ENCODE measurements around the gene NAIF1. TPM values are rescaled to one million over a fixed set of nuclear protein-coding genes. Genes with fewer than 3 reads are reported as not detected.

The NAIF1 gene
- total and polyA plus RNA-seq, 10 of the 15 experiments (the other 5 are each of a cell fraction or from before 2014, with no cell fraction given) = 2.4 to 14.2 (median 7.1) TPM

DNA sequence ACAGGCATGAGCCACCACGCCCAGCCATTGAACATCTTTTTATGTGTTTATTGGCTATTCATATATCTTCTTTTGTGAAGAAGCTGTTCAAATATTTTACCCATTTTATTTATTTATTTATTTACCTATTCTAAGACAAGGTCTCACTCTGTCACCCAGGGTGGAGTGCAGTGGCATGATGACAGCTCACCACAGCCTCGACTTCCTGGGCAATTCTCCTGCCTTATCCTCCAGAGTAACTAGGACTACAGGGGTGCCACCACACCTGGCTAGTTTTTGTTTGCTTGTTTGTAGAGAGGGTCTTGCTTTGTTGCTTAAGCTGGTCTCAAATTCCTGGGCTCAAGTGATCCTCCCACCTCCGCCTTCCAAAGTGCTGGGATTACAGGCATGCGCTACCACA lies 33.5 kb downstream of the NAIF1 start (continued):
- TF ChIP-seq, protein P1, sequence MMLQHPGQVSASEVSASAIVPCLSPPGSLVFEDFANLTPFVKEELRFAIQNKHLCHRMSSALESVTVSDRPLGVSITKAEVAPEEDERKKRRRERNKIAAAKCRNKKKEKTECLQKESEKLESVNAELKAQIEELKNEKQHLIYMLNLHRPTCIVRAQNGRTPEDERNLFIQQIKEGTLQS (IDR thresholded peaks at IDR 0.05; ENCODE audit: borderline replicate concordance, extremely low read depth, low read depth, low read length) = no peak
- no peak for TF ChIP-seq ESRRA (IDR thresholded peaks at IDR 0.05; ENCODE audit: low read length)
- TF ChIP-seq PML (IDR thresholded peaks at IDR 0.05; ENCODE audit: low read length) = no peak
- no peak for TF ChIP-seq STAT3 (IDR thresholded peaks at IDR 0.05; ENCODE audit: low read depth, low read length)
- no peak for TF ChIP-seq ZNF207 (IDR thresholded peaks at IDR 0.05; ENCODE audit: borderline replicate concordance)
- no peak for TF ChIP-seq TCF12 (IDR thresholded peaks at IDR 0.05; ENCODE audit: low read depth, low read length)
- TF ChIP-seq, protein P2, sequence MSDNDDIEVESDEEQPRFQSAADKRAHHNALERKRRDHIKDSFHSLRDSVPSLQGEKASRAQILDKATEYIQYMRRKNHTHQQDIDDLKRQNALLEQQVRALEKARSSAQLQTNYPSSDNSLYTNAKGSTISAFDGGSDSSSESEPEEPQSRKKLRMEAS (IDR thresholded peaks at IDR 0.05; ENCODE audit: low read depth, low read length) = no peak

DNA sequence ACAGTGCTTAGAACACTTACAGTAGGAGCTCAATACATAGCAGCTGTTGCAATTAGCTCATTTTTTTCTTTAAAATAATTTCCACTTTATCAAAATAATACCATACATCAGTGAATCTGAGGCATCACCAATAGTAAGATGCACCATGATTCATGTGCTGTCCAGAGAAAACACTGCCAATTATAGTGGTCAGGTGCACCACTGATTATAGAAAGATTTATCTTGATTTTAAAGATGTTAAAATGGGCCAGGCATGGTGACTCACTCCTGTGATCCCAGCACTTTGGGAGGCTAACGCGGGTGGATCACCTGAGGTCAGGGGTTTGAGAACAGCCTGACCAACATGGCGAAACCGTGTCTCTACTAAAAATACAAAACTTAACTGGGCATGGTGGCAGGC lies 39.4 kb downstream of the NAIF1 start:
- TF ChIP-seq SMAD1 (IDR thresholded peaks at IDR 0.05; ENCODE audit: low read depth, partially characterized antibody) (no peak), CEBPB (IDR thresholded peaks at IDR 0.05; ENCODE audit: borderline replicate concordance in 1 of 2, low read depth in 2 of 2, low read length in 2 of 2) (no peak), NFYB (IDR thresholded peaks at IDR 0.05; ENCODE audit: insufficient read depth, low read depth, low read length) (no peak), DPF2 (IDR thresholded peaks at IDR 0.05) (no peak)
- TF ChIP-seq, protein P3, sequence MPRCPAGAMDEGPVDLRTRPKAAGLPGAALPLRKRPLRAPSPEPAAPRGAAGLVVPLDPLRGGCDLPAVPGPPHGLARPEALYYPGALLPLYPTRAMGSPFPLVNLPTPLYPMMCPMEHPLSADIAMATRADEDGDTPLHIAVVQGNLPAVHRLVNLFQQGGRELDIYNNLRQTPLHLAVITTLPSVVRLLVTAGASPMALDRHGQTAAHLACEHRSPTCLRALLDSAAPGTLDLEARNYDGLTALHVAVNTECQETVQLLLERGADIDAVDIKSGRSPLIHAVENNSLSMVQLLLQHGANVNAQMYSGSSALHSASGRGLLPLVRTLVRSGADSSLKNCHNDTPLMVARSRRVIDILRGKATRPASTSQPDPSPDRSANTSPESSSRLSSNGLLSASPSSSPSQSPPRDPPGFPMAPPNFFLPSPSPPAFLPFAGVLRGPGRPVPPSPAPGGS (IDR thresholded peaks at IDR 0.05; ENCODE audit: borderline replicate concordance, insufficient read depth, low read depth, low read length, poor library complexity, severe bottlenecking) = no peak
- H3K27me3 ChIP-seq (replicated peaks in 1 of 2; ENCODE audit: control insufficient read depth in 2 of 2, insufficient read depth in 2 of 2, low read length in 1 of 2) = no peaks in the 10 kb centered on the region
- H3K4me2 ChIP-seq (ENCODE audit: control insufficient read depth, insufficient read depth) = 0 out of 2 replicates have a peak overlapping the region, but pooled peaks have one; percentile 3
- RAD21 ChIA-PET (ENCODE audit: unreplicated experiment) = interaction anchor here (0.7 to 4.0 kb wide), 5 partner anchors 7 to 74 kb away, joined by 3 to 28 read pairs (median 4); no protein-coding TSS in a partner anchor
- H3K79me2 ChIP-seq (ENCODE audit: control insufficient read depth, insufficient read depth, low read length) = no peaks in the 10 kb centered on the region
- intact Hi-C loops (cut with micrococcal nuclease; ENCODE audit: unreplicated experiment) = no loop called here
- in situ Hi-C loops (cut with MboI) = no loop called here
- SMC1A ChIA-PET (ENCODE audit: uncharacterized antibody, unreplicated experiment) = interaction anchor here (0.7 to 3.0 kb wide), 8 partner anchors 11 to 84 kb away, joined by 3 to 14 read pairs (median 4); no protein-coding TSS in a partner anchor
- ATAC-seq (no peak), FAIRE-seq (no peak), DNase-seq (ENCODE audit: low read depth, low spot score) (no peak)
- CTCF ChIA-PET = interaction anchor here (0.7 to 16.0 kb wide), 10 partner anchors 8 to 97 kb away, joined by 3 to 332 read pairs (median 6); no protein-coding TSS in a partner anchor
- WGBS (ENCODE audit: insufficient coverage, insufficient replicate concordance, low lambda C conversion rate, missing lambda C conversion rate) = 95% methylated on average over 4 of the region's 4 CpGs
- no peak overlapping the region for H3K9ac ChIP-seq (ENCODE audit: control insufficient read depth, insufficient read depth, low read length)
- peaks cover 63% of the 10 kb centered on the region for H3K4me1 ChIP-seq (ENCODE audit: control insufficient read depth, insufficient read depth, low read length)
- BruUV-seq (replicated peaks) = no TSS peak
- no peak overlapping the region for H3K4me3 ChIP-seq
- H4K20me1 ChIP-seq (ENCODE audit: control insufficient read depth, insufficient read depth) = no peaks in the 10 kb centered on the region
- H2AFZ ChIP-seq (ENCODE audit: control insufficient read depth, low read depth, low read length) = no peak overlapping the region
- peak overlapping the region; percentile 55; the same call in 1 of the 2 replicates for H3K27ac ChIP-seq (ENCODE audit: control insufficient read depth, insufficient read depth)
- no peaks in the 10 kb centered on the region; the same call in 2 of the 3 replicates for H3K9me3 ChIP-seq (replicated peaks; ENCODE audit: control insufficient read depth, insufficient read depth, low read length)
- POLR2A ChIA-PET = interaction anchor here (0.6 to 0.8 kb wide), 3 partner anchors 47 to 898 kb away, joined by 3 to 5 read pairs (median 3); partner anchors contain the start of gene EEIG1
- H3K36me3 ChIP-seq (ENCODE audit: control insufficient read depth in 2 of 2, insufficient read depth in 2 of 2, low read length in 1 of 2) = no peaks in the 10 kb centered on the region
